ENCODE data around the gene MAP3K14.

The MAP3K14 gene

GRCh38 chr17:45232514-45233422 is 84.1 kb downstream of the MAP3K14 start:
- no peak overlapping the region for H3K27ac Mint-ChIP-seq
- no peaks in the 10 kb centered on the region for H3K9me3 Mint-ChIP-seq
- TF ChIP-seq, protein P1, sequence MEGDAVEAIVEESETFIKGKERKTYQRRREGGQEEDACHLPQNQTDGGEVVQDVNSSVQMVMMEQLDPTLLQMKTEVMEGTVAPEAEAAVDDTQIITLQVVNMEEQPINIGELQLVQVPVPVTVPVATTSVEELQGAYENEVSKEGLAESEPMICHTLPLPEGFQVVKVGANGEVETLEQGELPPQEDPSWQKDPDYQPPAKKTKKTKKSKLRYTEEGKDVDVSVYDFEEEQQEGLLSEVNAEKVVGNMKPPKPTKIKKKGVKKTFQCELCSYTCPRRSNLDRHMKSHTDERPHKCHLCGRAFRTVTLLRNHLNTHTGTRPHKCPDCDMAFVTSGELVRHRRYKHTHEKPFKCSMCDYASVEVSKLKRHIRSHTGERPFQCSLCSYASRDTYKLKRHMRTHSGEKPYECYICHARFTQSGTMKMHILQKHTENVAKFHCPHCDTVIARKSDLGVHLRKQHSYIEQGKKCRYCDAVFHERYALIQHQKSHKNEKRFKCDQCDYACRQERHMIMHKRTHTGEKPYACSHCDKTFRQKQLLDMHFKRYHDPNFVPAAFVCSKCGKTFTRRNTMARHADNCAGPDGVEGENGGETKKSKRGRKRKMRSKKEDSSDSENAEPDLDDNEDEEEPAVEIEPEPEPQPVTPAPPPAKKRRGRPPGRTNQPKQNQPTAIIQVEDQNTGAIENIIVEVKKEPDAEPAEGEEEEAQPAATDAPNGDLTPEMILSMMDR (IDR thresholded peaks at IDR 0.05; ENCODE audit: unreplicated experiment in 3 of 3): no peak
- peaks cover 52% of the 10 kb centered on the region for H3K27me3 Mint-ChIP-seq (ENCODE audit: low read depth)
- no peaks in the 10 kb centered on the region for H3K36me3 Mint-ChIP-seq (ENCODE audit: low read depth)
- peaks cover 21% of the 10 kb centered on the region for H3K4me1 Mint-ChIP-seq
- H3K4me3 Mint-ChIP-seq: no peak overlapping the region

DNA sequence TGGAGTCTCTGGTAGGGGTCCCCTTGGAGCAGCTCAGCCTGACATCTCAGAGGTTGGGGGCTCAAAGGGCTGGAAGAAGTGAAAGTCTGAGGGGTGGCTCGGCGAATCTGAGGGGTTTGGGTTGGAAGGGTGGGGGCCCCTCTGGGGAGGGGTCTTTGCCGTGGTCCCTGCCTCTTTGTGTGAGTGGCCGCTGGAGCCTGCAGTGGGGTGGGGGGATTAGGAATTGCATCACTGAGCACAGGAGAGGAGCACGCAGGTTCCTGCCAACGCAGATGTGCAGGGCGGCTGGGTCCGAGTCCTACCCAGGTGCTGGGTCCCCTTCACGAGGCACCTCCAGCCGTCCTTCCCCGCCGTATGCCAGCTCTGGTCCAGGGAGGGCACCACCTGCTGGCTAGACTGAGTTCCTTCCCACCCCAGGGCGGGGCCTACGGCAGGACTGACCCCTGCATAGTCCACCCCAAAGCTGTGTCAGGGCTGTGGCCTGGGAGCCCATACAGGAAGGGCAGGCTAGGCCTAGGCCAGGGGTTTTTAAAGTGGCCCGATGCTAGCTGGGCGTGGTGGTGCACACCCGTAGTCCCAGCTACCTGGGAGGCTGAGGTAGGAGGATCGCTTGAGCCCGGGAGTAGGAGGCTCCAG is 85.2 kb downstream of the MAP3K14 start:
- H3K27ac Mint-ChIP-seq: no peak overlapping the region
- peaks cover 24% of the 10 kb centered on the region for H3K4me1 Mint-ChIP-seq
- H3K4me3 Mint-ChIP-seq: no peak overlapping the region
- no peaks in the 10 kb centered on the region for H3K36me3 Mint-ChIP-seq (ENCODE audit: low read depth)
- H3K27me3 Mint-ChIP-seq (ENCODE audit: low read depth): peaks cover 52% of the 10 kb centered on the region
- no peaks in the 10 kb centered on the region for H3K9me3 Mint-ChIP-seq
- TF ChIP-seq, protein P1 (IDR thresholded peaks at IDR 0.05; ENCODE audit: unreplicated experiment in 3 of 3): peak in 2 of 3 experiments; percentile 14 to 20

DNA sequence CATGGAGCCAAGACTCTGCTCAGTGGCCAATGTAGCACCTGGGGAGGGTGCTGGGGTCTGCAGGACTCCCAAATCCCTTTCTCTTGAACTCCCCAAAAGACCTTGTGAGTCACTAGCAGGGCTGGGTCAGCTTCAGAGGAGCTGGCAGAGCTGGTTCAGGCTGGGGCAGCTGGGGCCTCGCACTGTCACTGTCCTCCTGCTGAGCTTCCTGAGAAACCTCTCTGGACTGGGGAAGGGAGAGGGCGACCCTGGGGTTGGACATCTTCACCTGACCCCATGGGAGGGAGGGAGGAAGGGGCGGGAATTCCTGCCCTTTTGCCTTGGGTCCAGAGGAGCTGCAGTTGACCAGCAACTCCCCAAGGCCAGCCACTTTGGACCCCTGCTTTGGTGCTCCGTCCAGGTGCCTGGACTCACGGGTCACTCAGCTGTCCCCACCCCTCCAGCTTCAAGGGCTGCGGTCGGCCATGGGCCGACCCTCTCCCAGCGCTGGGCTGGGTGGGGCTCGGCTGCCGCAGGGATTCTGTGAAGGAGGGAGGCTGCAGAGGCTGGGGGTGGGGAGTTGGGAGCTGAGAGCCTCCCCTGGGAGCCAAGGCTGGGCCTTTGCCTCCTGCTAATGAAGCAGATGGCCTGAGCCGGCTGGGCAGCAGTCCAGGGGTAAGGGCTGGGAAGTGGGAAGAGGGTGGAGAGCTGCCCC is 85.9 kb downstream of the MAP3K14 start:
- TF ChIP-seq, protein P1 (IDR thresholded peaks at IDR 0.05; ENCODE audit: unreplicated experiment in 3 of 3): no peak
- Mint-ChIP-seq H3K4me1 (peaks cover 27% of the 10 kb centered on the region), H3K36me3 (ENCODE audit: low read depth) (no peaks in the 10 kb centered on the region), H3K9me3 (no peaks in the 10 kb centered on the region), H3K27me3 (ENCODE audit: low read depth) (peaks cover 50% of the 10 kb centered on the region), H3K4me3 (no peak overlapping the region), H3K27ac (no peak overlapping the region)

- H3K27ac Mint-ChIP-seq: no peak overlapping the region
- TF ChIP-seq, protein P1 (IDR thresholded peaks at IDR 0.05; ENCODE audit: unreplicated experiment in 3 of 3): no peak
- H3K27me3 Mint-ChIP-seq (ENCODE audit: low read depth): peaks cover 50% of the 10 kb centered on the region
- H3K9me3 Mint-ChIP-seq: no peaks in the 10 kb centered on the region
- peaks cover 27% of the 10 kb centered on the region for H3K4me1 Mint-ChIP-seq
- H3K36me3 Mint-ChIP-seq (ENCODE audit: low read depth): no peaks in the 10 kb centered on the region
- no peak overlapping the region for H3K4me3 Mint-ChIP-seq
These were observed 86.4 kb downstream of the MAP3K14 start for GRCh38 chr17:45230410-45230786.

DNA sequence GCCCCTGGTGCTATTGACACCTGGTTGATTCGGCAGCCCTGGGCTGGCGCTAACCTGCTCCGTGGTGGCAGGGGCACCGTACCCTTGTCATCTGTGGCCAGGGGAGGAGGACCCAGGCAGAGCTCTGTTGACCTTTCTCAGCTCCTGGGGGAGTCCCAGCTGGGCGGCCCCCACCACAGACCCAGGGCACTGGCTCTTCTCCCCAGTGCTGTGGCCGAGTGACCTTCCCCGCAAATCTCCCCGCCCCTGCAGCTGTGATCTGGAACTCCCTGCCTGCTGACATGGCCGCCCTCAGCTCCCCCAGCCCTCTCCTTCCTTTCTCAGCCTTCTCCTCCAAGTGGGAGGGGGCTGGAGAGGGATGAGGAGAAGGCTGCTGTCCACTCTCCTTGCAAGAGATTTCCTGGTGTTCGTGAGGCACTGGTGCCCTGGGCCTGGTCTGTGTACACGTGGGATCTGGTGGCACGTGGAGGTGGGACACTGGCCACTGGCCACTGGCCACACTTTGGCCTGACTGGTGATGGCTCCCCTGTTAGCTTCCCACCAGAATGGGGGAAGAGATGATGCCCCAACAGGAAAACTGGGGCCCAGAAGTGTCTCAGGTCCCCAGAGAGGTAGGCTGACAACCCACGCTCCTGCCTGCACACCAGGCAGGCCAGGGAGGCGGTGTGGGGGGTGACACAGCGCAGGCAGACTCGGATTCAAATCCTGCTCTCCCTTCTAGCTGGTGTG is 87.0 kb downstream of the MAP3K14 start:
- H3K9me3 Mint-ChIP-seq: no peaks in the 10 kb centered on the region
- H3K27me3 Mint-ChIP-seq (ENCODE audit: low read depth): peaks cover 47% of the 10 kb centered on the region
- TF ChIP-seq, protein P1 (IDR thresholded peaks at IDR 0.05; ENCODE audit: unreplicated experiment in 3 of 3): no peak
- no peaks in the 10 kb centered on the region for H3K36me3 Mint-ChIP-seq (ENCODE audit: low read depth)
- H3K27ac Mint-ChIP-seq: no peak overlapping the region
- H3K4me3 Mint-ChIP-seq: no peak overlapping the region
- H3K4me1 Mint-ChIP-seq: peaks cover 27% of the 10 kb centered on the region

Measured in nephron (organoid).